NCI-H2081 treated with DMSO at 0.1 percent for 48 hours (cell line): ENCODE results near the gene FAAH.

Source experiments
- DNase-seq: peaks from one replicate; lab custom pipeline; 2025; lab: John Stamatoyannopoulos, UW

Gene FAAH

DNA sequence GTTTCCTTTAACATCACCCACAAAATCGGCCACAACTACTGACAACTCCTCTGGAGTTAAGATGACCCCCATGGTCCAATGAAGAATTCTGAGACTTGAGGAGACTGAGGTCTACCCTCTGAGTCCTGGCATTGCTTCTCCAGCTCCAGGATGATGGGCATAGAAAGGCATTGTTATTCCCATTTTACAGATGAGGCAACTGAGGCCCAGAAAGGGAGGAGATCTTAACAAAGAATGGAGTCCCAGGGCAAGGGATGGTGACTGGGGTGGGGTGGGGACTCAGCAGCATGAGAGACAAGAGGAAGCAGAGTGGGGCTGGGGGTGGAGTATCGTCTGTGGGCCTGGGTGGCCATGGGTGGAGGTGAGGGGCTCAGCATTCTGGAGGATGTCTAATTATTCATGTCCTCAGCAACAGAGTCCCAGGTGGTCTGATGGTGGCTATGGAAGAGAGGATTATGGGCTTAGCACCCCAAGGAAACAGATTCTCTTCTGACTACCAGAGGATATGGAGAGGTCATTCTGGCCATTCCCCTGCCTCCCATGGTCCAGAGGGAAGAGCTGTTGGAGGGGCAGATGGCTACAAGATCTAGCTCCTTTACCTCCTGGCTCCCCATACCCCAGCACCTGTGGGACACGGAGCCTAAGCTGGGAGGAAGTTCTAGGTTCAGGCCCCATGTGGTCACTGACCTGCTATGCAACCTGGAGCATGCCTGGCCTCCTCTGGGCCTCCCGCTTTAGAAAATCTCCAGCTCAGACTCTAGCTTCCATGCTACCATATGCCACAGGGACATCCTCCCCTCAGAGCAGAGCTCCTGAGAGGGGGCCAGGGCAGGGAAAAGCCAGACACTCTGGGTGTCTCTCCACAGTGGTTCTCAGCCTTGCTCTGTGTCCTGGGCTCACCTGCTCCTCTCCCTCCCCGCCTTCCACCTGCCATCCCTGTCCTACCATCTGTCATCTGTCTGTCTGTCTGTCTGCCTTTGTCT lies 58.1 kb downstream of the FAAH start:
- no peak for DNase-seq

DNA sequence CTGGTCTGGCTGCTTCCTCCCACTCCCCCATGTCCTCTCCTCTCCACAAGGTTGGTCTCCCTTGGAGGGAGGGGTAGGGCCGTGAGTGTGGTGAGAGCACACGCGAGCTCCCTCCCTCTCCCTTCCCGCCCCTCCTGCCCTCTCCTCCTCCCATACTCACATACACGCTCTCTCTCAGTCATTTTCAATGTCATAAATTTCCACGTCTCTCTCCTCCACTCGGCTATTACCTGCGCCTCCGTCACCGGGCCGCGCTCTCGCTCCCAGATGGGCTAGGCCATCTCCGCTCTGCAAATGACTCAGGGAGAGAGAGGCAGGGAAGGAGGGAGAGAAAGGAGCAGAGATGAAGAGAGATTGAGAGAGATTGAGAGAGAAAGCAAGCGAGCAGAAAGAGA lies 58.8 kb downstream of the FAAH start:
- DNase-seq: no peak

DNA sequence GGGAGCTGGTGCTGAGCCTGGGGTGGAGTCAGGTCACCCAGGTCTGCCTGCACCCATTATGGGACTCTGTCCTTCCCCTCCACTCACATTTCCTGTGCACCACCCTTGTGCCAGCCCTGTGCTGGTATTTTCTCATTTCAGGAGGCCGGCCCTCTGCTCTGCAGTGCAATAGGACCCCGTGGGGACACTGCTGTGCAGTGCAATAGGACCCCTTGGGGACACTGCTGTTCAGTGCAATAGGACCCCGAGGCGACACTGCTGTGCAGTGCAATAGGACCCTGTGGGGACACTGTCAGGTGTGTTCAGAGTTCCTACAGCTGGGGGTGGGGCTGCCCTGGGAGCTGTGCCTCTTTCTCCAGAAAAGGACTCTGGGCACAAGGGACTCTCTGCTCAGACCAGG lies 59.3 kb downstream of the FAAH start:
- DNase-seq: no peak

DNA sequence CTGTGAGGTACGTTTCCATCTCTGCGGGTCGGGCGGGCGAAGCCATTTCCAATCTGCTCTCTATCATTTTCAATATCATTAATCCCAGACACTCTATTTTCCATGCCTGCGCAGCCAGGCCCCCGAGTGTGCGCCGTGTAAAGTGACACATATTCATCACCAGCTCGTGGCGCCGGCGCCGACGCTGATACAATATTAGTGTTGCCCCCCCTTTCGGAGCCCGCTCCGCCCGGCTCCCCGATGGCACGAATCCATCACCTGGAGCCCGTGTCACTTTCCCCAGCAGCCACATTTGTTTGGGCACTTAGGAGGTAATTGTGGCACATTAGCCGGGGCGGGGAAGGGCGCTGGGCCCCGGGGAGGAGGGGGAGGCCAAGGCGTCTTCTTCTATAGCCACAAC lies 61.8 kb downstream of the FAAH start:
- DNase-seq: peak; percentile 51

DNA sequence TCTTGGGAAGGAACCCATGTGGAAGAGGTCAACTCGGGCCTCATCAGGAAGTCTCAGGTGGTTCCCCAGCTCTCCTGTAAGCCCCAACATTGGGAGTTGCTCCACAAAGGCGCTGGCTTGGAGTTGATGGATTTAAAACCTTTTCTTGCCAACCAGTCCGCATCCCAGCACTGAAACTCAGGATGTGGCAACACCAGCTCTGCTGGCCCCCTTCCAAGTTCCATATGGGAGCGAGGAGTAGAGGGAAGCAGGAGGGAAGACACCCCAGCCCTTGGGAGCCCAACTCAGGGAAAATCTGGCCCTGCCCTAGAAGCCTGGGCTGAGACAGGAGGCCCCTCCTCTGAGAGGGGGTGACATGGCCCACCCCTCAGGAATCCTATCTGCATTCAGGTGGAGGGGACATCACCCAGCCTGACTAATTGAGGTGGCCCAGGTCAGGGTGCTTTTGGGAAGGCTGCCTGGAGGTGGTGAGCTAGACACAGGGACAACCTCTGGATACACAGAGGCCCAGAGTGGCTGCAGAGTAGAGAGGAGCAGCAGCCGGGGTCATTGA lies 62.4 kb downstream of the FAAH start:
- DNase-seq: no peak

DNA sequence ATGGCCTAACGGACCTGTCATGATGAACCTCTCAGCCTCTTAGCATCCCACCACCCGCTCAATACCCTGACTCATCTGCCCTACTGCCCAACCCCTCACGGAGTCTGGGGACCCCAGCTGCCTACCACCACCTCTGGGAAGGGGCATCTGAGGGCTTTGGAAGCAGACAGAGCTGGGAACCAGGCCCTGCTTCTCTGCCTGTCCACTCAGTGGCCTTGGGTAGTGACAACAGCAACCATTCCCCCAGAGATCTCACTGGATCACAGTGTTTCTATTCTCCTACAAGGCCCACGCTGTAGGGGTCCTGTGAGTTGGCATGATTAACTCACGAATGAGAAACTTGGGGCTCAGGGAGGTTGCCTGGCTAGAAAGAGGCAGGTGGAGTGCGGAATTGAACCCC lies 63.1 kb downstream of the FAAH start:
- DNase-seq: no peak

DNA sequence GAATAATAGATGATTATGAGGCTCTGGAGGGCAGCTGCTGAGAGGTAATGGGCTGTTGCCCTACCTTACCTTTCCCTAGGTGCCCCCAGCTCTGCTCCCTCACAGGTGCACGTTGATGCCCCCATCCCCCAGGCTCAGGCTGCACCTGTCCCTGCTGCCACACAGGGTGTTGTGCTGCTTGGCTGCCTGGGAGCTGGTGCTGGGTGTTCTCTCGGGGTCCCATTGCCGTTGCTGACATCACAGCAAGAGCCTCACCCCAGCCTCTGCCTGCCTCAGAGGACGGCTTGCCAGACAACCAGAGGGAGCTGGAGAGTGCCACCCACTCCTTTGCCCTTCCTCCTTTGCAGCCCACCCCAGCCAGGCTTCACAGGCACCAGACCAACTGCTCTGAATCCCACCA lies 64.1 kb downstream of the FAAH start:
- DNase-seq: no peak

DNA sequence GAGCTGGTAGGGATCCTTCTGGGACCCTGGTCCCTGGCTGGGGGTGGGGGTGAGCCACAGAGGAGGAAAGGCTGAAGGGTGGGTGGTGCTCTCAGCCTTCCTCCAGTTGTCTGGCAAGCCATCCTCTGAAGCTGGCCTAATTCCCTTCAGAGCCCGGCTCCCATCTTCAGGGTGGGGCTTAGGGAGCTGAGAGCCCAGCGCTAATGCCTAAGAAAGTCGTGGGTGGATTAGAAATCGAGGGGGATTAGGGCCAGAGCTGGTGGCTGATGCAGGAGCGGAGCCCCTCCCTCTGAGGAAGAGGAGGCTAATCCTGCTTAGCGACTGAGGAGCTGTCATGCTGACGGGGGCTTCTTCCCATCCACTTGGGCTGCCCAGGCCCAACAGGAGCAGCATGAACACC lies 64.7 kb downstream of the FAAH start:
- DNase-seq: no peak

DNA sequence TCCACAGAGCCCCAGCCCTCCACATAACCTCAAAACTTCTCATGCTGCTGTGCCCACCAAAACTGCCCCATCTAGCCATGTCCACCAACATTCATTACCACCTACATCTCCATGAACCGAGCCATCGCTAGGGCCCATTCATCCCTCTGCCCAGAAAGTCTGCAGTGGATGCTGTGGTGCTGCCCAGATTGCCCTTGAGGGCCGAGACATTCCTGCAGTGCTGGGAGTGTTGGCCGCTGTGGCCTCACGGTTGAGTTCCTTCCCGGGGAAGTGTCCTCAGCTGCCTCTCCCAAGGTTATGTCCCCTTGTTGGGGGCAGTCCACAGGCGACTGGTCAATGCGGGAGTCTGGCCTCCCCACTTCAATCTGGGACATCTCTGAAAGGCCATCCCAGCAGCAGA lies 65.2 kb downstream of the FAAH start:
- DNase-seq: no peak

DNA sequence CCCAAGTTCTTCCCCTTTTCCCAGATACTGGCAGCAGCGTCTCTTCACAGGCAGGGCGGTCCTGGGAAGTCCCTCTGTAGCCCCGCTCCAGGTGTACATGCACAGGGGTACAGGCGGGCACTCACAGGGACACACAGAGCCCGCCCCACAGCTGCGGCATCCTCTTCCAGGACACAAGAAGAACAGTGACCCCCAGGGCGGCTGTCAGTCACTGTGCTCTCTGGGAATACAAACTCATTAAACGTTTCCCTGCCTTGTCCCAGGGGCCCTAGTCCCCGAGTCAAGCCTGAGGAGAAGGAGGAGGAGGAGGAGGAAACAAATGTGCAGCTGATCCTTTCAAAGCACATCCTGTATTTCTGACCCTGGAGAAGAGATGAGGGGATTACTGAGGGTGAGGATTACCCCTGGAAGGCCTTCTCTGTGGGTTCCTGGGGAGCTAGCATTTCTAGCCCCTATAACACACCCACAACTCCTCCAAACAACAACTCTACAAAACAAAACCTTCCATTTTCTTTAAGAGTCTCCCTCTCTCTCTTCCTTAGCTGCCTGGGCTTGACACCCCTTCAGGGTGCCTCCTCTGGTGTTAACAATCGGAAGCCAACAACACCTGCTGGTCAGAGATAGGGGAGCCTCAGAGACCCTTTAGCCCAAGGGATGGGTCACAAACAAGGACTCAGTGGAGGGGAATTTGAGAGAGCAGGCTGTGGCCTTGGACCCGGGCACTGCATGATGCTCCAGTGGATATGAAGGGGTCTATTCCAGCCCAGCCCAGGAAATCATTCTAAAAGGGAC lies 67.1 kb downstream of the FAAH start:
- no peak for DNase-seq

DNA sequence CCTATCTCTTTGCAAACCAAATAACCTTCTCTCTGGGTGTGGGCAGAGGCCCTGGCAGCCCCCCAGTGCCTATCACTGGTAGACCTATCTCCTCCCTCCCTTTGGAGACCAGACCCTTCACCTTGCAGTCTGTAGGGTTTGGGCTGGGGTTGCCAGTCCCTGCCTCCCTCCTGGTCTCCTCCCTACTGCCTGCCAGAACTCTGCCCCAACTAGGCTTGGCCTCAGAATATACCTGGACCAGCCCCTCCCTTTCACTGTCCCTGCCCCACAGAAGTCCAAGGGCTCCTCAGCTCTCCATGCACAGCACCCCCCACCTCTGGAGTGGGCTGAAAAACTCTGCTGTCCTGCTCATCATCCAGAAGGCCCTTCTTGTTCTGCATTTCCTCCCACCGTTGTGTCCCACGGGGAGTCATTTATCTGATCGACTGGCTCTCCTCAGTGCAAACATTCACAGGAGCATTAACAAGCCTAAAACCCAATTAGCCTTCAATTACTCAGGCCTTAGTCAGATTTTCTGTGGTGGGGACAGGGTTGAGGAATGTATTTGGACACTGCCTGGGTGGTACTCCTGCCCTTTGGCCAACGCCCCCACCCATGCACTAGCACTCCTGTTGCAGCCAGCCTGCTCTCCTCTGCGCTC lies 67.8 kb downstream of the FAAH start:
- no peak for DNase-seq
